MM.1S (cell line): ENCODE measurements around the gene CENPB.

Experiments
- DNase-seq: peaks from one replicate; pipeline ENCODE4 v3.0.0-alpha.2; 2015
- H2AFZ ChIP-seq: fragments of 300-600 bp; sonication (generic); 2 replicates; pipeline ENCODE4 v1.6.0; 2016; ENCODE audit warnings: antibody characterized with exemption, low read length
- H3F3A ChIP-seq: fragments of 300-600 bp; sonication (generic); 2 replicates; pipeline ENCODE4 v1.6.1; 2016; ENCODE audit warnings: mild to moderate bottlenecking, antibody characterized with exemption, low read length, moderate library complexity, mixed read lengths; ENCODE audit not compliant: insufficient read depth
- H3K27ac ChIP-seq: fragments of 300-600 bp; sonication (generic); 2 replicates; pipeline ENCODE4 v1.5.1; 2016; ENCODE audit warnings: mild to moderate bottlenecking, low read length
- H3K27me3 ChIP-seq: fragments of 300-600 bp; sonication (generic); replicated peaks from 2 replicates; pipeline ENCODE4 v1.6.0; 2016; ENCODE audit warnings: low read length; ENCODE audit not compliant: insufficient read depth
- H3K36me3 ChIP-seq: fragments of 300-600 bp; sonication (generic); replicated peaks from 2 replicates; pipeline ENCODE4 v1.6.1; 2016; ENCODE audit warnings: mild to moderate bottlenecking, low read length, mixed read lengths; ENCODE audit not compliant: insufficient read depth
- H3K4me1 ChIP-seq: fragments of 300-600 bp; sonication (generic); 2 replicates; pipeline ENCODE4 v1.6.1; 2016; ENCODE audit warnings: low read length, mixed read lengths
- H3K4me2 ChIP-seq: fragments of 300-600 bp; sonication (generic); 2 replicates; pipeline ENCODE4 v1.6.0; 2016; ENCODE audit warnings: low read depth, low read length
- H3K4me3 ChIP-seq: fragments of 300-600 bp; sonication (generic); 2 replicates; pipeline ENCODE4 v1.5.1; 2016; ENCODE audit warnings: low read length, mixed read lengths
- H3K79me2 ChIP-seq: fragments of 300-600 bp; sonication (generic); 2 replicates; pipeline ENCODE4 v1.6.1; 2016; ENCODE audit warnings: mixed run types, low read length, mixed read lengths
- H3K9ac ChIP-seq: fragments of 300-600 bp; sonication (generic); 2 replicates; pipeline ENCODE4 v1.6.1; 2016; ENCODE audit warnings: low read length, mixed read lengths
- H3K9me2 ChIP-seq: fragments of 300-600 bp; sonication (generic); replicated peaks from 2 replicates; pipeline ENCODE4 v1.6.1; 2016; ENCODE audit warnings: mild to moderate bottlenecking, low read length, mixed read lengths; ENCODE audit not compliant: insufficient read depth
- H3K9me3 ChIP-seq: fragments of 300-600 bp; sonication (generic); replicated peaks from 2 replicates; pipeline ENCODE4 v1.6.1; 2016; ENCODE audit warnings: mild to moderate bottlenecking, low read length, mixed read lengths; ENCODE audit not compliant: insufficient read depth
- H4K20me1 ChIP-seq: fragments of 300-600 bp; sonication (generic); 2 replicates; pipeline ENCODE4 v1.6.1; 2016; ENCODE audit warnings: mild to moderate bottlenecking, low read length, moderate library complexity, mixed read lengths; ENCODE audit not compliant: insufficient read depth
- CTCF ChIP-seq: fragments of 300-600 bp; sonication (generic); IDR thresholded peaks from 2 replicates; pipeline ENCODE4 v1.5.1; 2016; ENCODE audit warnings: antibody characterized with exemption, low read length, mixed read lengths
- EZH2 ChIP-seq: fragments of 300-600 bp; sonication (generic); optimal IDR thresholded peaks from 2 replicates; pipeline ENCODE3; 2017; ENCODE audit warnings: low read depth, mild to moderate bottlenecking, antibody characterized with exemption, low read length, mixed read lengths
- EZH2phosphoT487 ChIP-seq: fragments of 300-600 bp; sonication (generic); IDR thresholded peaks from 2 replicates; pipeline ENCODE4 v1.6.1; 2018; ENCODE audit warnings: antibody characterized with exemption, low read length

Gene CENPB

GRCh38 chr20:3826420-3826819 is 39.9 kb upstream of the CENPB start:
- no peaks in the 10 kb centered on the region for H3K4me1 ChIP-seq
- H3K27me3 ChIP-seq = no peaks in the 10 kb centered on the region
- no peak for DNase-seq
- H3K4me2 ChIP-seq = no peak overlapping the region
- no peaks in the 10 kb centered on the region for H3K9me2 ChIP-seq
- no peak overlapping the region for H3K4me3 ChIP-seq
- peaks cover 5% of the 10 kb centered on the region for H3K79me2 ChIP-seq
- no peaks in the 10 kb centered on the region for H3K36me3 ChIP-seq
- no peaks in the 10 kb centered on the region for H4K20me1 ChIP-seq
- no peaks in the 10 kb centered on the region for H3K9me3 ChIP-seq
- no peaks in the 10 kb centered on the region for H3F3A ChIP-seq
- TF ChIP-seq EZH2 (no peak), EZH2phosphoT487 (no peak)
- no peak overlapping the region for H3K27ac ChIP-seq
- no peak overlapping the region for H3K9ac ChIP-seq
- H2AFZ ChIP-seq = no peak overlapping the region

- H3K4me3 ChIP-seq = no peak overlapping the region
- no peaks in the 10 kb centered on the region for H3K36me3 ChIP-seq
- TF ChIP-seq CTCF (no peak), EZH2 (no peak), EZH2phosphoT487 (no peak)
- no peaks in the 10 kb centered on the region for H4K20me1 ChIP-seq
- peaks cover 10% of the 10 kb centered on the region for H3K79me2 ChIP-seq
- H3K4me1 ChIP-seq = no peaks in the 10 kb centered on the region
- H3K9me2 ChIP-seq = no peaks in the 10 kb centered on the region
- H3F3A ChIP-seq = peaks cover 6% of the 10 kb centered on the region; the same call in 1 of the 2 replicates
- no peak overlapping the region for H3K9ac ChIP-seq
- no peak overlapping the region for H3K27ac ChIP-seq
- H3K4me2 ChIP-seq = no peak overlapping the region
- H3K9me3 ChIP-seq = no peaks in the 10 kb centered on the region
- H2AFZ ChIP-seq = no peak overlapping the region
- no peak for DNase-seq
- H3K27me3 ChIP-seq = no peaks in the 10 kb centered on the region
Observed at GRCh38 chr20:3825526-3825925, 39.0 kb upstream of the CENPB start.

GRCh38 chr20:3823881-3824280 is 37.3 kb upstream of the CENPB start:
- H3F3A ChIP-seq = peaks cover 6% of the 10 kb centered on the region; the same call in 1 of the 2 replicates
- H3K9me3 ChIP-seq = no peaks in the 10 kb centered on the region
- H3K9me2 ChIP-seq = no peaks in the 10 kb centered on the region
- DNase-seq = no peak
- H3K4me3 ChIP-seq = no peak overlapping the region
- H3K4me1 ChIP-seq = 0 out of 2 replicates have a peak, but pooled peaks cover under 1% of the 10 kb centered on the region
- no peak for TF ChIP-seq EZH2phosphoT487
- no peak for TF ChIP-seq EZH2
- TF ChIP-seq CTCF = no peak
- H3K79me2 ChIP-seq = peaks cover 10% of the 10 kb centered on the region
- H2AFZ ChIP-seq = no peak overlapping the region
- no peaks in the 10 kb centered on the region for H3K27me3 ChIP-seq
- H3K27ac ChIP-seq = no peak overlapping the region
- H3K4me2 ChIP-seq = no peak overlapping the region
- H3K36me3 ChIP-seq = no peaks in the 10 kb centered on the region
- H3K9ac ChIP-seq = no peak overlapping the region
- H4K20me1 ChIP-seq = no peaks in the 10 kb centered on the region

- H4K20me1 ChIP-seq = no peaks in the 10 kb centered on the region
- H3K27me3 ChIP-seq = no peaks in the 10 kb centered on the region
- H3K4me2 ChIP-seq = no peak overlapping the region
- H3K36me3 ChIP-seq = no peaks in the 10 kb centered on the region
- no peaks in the 10 kb centered on the region for H3K9me2 ChIP-seq
- no peak for DNase-seq
- no peak overlapping the region for H3K4me3 ChIP-seq
- 0 out of 2 replicates have a peak, but pooled peaks cover 5% of the 10 kb centered on the region for H3K4me1 ChIP-seq
- peaks cover 10% of the 10 kb centered on the region for H3K79me2 ChIP-seq
- H2AFZ ChIP-seq = no peak overlapping the region
- H3F3A ChIP-seq = peaks cover 6% of the 10 kb centered on the region; the same call in 1 of the 2 replicates
- no peak for TF ChIP-seq CTCF
- no peak for TF ChIP-seq EZH2phosphoT487
- no peak for TF ChIP-seq EZH2
- H3K9ac ChIP-seq = no peak overlapping the region
- no peaks in the 10 kb centered on the region for H3K9me3 ChIP-seq
- H3K27ac ChIP-seq = no peak overlapping the region
Observed at GRCh38 chr20:3821996-3822395, 35.5 kb upstream of the CENPB start.
